OCI-LY3 (cell line): ENCODE results near the gene PARN.

ENCODE experiments used
- H2AFZ ChIP-seq: fragments of 200-600, 300-600 bp; shearing (Covaris generic); 2 replicates; pipeline ENCODE4 v1.6.0; 2014; ENCODE audit warnings: antibody characterized with exemption, low read depth, low read length
- H3K27ac ChIP-seq: fragments of 200-600, 300-600 bp; sonication (generic); 2 replicates; pipeline ENCODE4 v1.5.1; 2014; ENCODE audit warnings: mild to moderate bottlenecking, low read length, moderate library complexity, mixed read lengths
- H3K27me3 ChIP-seq: fragments of 200-600, 300-600 bp; sonication (generic); 2 replicates; pipeline ENCODE4 v1.6.1; 2014; ENCODE audit warnings: low read depth, low read length, mixed read lengths
- H3K36me3 ChIP-seq: fragments of 200-600, 300-600 bp; sonication (generic); replicated peaks from 2 replicates; pipeline ENCODE3; 2014; ENCODE audit warnings: low read depth, low read length, mixed read lengths
- H3K4me1 ChIP-seq: fragments of 300-600, 200-600 bp; sonication (generic); 2 replicates; pipeline ENCODE4 v1.6.1; 2014; ENCODE audit warnings: low read length, mixed read lengths
- H3K4me2 ChIP-seq: fragments of 200-600, 300-600 bp; sonication (generic); 2 replicates; pipeline ENCODE4 v1.6.1; 2014; ENCODE audit warnings: low read length, mixed read lengths
- H3K4me3 ChIP-seq: fragments of 300-600, 200-600 bp; sonication (generic); 2 replicates; pipeline ENCODE4 v1.5.1; 2014; ENCODE audit warnings: antibody characterized with exemption, mild to moderate bottlenecking, low read length, moderate library complexity
- H3K79me2 ChIP-seq: fragments of 300-600, 200-600 bp; shearing (Covaris generic); 2 replicates; pipeline ENCODE4 v1.6.1; 2014; ENCODE audit warnings: mild to moderate bottlenecking, low read length, mixed read lengths
- H3K9ac ChIP-seq: fragments of 300-600, 200-600 bp; shearing (Covaris generic); 2 replicates; pipeline ENCODE4 v1.6.0; 2014; ENCODE audit warnings: mild to moderate bottlenecking, low read length, moderate library complexity
- H3K9me3 ChIP-seq: fragments of 200-600, 300-600 bp; shearing (Covaris generic); 2 replicates; pipeline ENCODE4 v1.6.1; 2014; ENCODE audit warnings: low read length, mixed read lengths; ENCODE audit not compliant: insufficient read depth
- H4K20me1 ChIP-seq: fragments of 200-600, 300-600 bp; sonication (generic); 2 replicates; pipeline ENCODE4 v1.6.1; 2016; ENCODE audit warnings: low read length, mixed read lengths; ENCODE audit not compliant: insufficient read depth
- CTCF ChIP-seq: fragments of 200-600, 300-600 bp; sonication (generic); IDR thresholded peaks from 2 replicates; pipeline ENCODE4 v1.5.1; 2014; ENCODE audit warnings: antibody characterized with exemption, low read length, low read depth
- EZH2phosphoT487 ChIP-seq: fragments of 200-600 bp; shearing (Covaris generic); IDR thresholded peaks from 2 replicates; pipeline ENCODE4 v1.6.1; 2018; ENCODE audit warnings: antibody characterized with exemption, mixed run types, low read depth

PARN gene

GRCh38 chr16:14528306-14528705 lies 101.8 kb downstream of the PARN start:
- H3K9ac ChIP-seq = no peak overlapping the region
- no peaks in the 10 kb centered on the region for H3K79me2 ChIP-seq
- no peak overlapping the region for H3K4me3 ChIP-seq
- H3K4me2 ChIP-seq = no peak overlapping the region
- no peak overlapping the region for H2AFZ ChIP-seq
- no peaks in the 10 kb centered on the region for H3K36me3 ChIP-seq
- TF ChIP-seq CTCF (no peak), EZH2phosphoT487 (no peak)
- H3K27ac ChIP-seq = no peak overlapping the region
- H3K27me3 ChIP-seq = no peaks in the 10 kb centered on the region
- no peaks in the 10 kb centered on the region for H3K9me3 ChIP-seq
- H4K20me1 ChIP-seq = no peaks in the 10 kb centered on the region
- H3K4me1 ChIP-seq = peaks cover 13% of the 10 kb centered on the region

- H3K9ac ChIP-seq = no peak overlapping the region
- H4K20me1 ChIP-seq = no peaks in the 10 kb centered on the region
- H3K27ac ChIP-seq = no peak overlapping the region
- H3K4me3 ChIP-seq = no peak overlapping the region
- no peaks in the 10 kb centered on the region for H3K36me3 ChIP-seq
- no peaks in the 10 kb centered on the region for H3K79me2 ChIP-seq
- TF ChIP-seq CTCF = no peak
- no peak for TF ChIP-seq EZH2phosphoT487
- H3K4me2 ChIP-seq = no peak overlapping the region
- H3K27me3 ChIP-seq = no peaks in the 10 kb centered on the region
- peaks cover 13% of the 10 kb centered on the region for H3K4me1 ChIP-seq
- H2AFZ ChIP-seq = no peak overlapping the region
- H3K9me3 ChIP-seq = no peaks in the 10 kb centered on the region
These were observed 102.5 kb downstream of the PARN start for GRCh38 chr16:14527411-14528044.

GRCh38 chr16:14525596-14525995 lies 104.5 kb downstream of the PARN start:
- H3K9me3 ChIP-seq = no peaks in the 10 kb centered on the region
- no peaks in the 10 kb centered on the region for H3K36me3 ChIP-seq
- no peak overlapping the region for H3K9ac ChIP-seq
- no peaks in the 10 kb centered on the region for H3K79me2 ChIP-seq
- no peak overlapping the region for H2AFZ ChIP-seq
- no peak overlapping the region for H3K4me2 ChIP-seq
- peaks cover 13% of the 10 kb centered on the region for H3K4me1 ChIP-seq
- no peaks in the 10 kb centered on the region for H3K27me3 ChIP-seq
- no peak overlapping the region for H3K27ac ChIP-seq
- no peak overlapping the region for H3K4me3 ChIP-seq
- H4K20me1 ChIP-seq = no peaks in the 10 kb centered on the region
- no peak for TF ChIP-seq CTCF
- no peak for TF ChIP-seq EZH2phosphoT487

GRCh38 chr16:14524979-14525378 lies 105.1 kb downstream of the PARN start:
- no peak overlapping the region for H3K27ac ChIP-seq
- H3K4me2 ChIP-seq = no peak overlapping the region
- H3K4me1 ChIP-seq = peaks cover 13% of the 10 kb centered on the region
- no peak overlapping the region for H3K4me3 ChIP-seq
- H3K9ac ChIP-seq = no peak overlapping the region
- no peaks in the 10 kb centered on the region for H3K27me3 ChIP-seq
- H3K36me3 ChIP-seq = no peaks in the 10 kb centered on the region
- no peaks in the 10 kb centered on the region for H4K20me1 ChIP-seq
- TF ChIP-seq EZH2phosphoT487 (no peak), CTCF (no peak)
- H3K9me3 ChIP-seq = no peaks in the 10 kb centered on the region
- no peaks in the 10 kb centered on the region for H3K79me2 ChIP-seq
- no peak overlapping the region for H2AFZ ChIP-seq
